GM19438 (cell line): Measurements from ENCODE around the gene CHI3L2.

Experiments
- ATAC-seq: cut with Tn5 transposase; IDR thresholded peaks from one replicate; pipeline ENCODE4 v1.9.1; 2021; ENCODE audit warnings: low read depth; ENCODE audit not compliant: unreplicated experiment

The CHI3L2 gene, protein sequence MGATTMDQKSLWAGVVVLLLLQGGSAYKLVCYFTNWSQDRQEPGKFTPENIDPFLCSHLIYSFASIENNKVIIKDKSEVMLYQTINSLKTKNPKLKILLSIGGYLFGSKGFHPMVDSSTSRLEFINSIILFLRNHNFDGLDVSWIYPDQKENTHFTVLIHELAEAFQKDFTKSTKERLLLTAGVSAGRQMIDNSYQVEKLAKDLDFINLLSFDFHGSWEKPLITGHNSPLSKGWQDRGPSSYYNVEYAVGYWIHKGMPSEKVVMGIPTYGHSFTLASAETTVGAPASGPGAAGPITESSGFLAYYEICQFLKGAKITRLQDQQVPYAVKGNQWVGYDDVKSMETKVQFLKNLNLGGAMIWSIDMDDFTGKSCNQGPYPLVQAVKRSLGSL

DNA sequence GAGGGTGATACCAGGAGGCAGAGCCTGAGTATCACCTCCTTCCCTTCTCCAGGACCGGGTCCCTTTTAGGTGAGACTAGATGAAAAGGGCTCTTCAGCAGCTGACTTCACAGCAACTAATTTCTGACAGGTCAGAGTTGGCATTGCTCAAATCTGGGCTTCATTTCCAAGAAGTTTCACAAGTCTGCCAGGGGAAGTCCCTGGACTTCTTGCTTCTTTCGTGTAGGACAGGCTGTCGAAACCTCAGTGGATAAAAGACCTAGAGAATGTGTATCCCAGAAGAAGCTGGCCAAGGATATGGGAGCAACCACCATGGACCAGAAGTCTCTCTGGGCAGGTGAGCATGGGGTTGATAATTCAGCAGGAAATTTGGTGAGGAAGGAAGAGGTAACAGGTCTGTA is at the start of gene CHI3L2:
Gene CHI3L2, plus strand, starts transcription at position 280 of the 400 bp plus-strand sequence. Its CDS starts 17 bp downstream, at position 297.
- no peak for ATAC-seq

DNA sequence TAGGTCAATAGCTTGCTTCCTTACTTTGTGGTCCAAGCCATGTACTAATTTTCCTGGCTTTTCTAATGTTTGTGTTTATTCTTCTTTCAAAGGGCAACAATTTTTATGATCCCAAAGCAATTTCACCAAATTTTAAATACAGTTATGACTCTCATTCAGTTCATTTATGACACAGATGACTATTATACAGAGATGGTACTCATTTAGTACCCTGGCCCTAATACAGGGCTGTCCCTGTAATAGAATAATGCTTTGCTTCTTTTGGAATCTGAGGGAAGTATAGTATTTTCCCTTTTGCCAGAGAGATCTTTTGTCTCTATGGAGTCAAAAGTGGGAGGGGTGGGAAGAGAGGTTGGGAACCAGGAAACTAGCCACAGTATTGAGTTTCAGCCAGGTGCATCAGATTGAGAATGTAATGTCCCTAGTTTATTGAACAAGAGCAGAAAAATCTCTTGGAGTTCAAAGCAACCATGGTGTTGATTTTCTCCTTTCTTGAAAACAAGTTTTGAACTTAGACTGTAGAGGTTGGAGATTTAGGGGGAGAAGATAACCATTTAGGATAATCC is 47.5 kb upstream of the CHI3L2 start:
- ATAC-seq = no peak

DNA sequence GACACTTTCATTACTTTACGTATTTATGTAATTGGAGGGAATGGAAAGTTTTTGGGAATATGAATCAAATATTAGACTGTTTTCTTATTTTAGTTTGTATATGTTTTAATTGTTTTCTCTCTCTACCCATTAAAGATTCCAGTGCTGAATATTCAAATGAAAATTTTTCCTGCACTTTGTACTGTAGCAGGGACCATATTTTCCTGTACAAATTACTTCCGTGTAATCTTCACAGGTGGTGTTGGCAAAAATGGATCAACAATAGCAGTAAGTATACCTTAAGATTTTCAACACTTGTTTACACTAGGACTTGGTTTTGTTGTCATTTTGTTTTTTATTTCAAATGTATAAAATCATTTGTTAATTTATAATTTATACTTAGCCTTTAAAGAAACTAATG is 45.5 kb upstream of the CHI3L2 start:
- ATAC-seq = no peak

DNA sequence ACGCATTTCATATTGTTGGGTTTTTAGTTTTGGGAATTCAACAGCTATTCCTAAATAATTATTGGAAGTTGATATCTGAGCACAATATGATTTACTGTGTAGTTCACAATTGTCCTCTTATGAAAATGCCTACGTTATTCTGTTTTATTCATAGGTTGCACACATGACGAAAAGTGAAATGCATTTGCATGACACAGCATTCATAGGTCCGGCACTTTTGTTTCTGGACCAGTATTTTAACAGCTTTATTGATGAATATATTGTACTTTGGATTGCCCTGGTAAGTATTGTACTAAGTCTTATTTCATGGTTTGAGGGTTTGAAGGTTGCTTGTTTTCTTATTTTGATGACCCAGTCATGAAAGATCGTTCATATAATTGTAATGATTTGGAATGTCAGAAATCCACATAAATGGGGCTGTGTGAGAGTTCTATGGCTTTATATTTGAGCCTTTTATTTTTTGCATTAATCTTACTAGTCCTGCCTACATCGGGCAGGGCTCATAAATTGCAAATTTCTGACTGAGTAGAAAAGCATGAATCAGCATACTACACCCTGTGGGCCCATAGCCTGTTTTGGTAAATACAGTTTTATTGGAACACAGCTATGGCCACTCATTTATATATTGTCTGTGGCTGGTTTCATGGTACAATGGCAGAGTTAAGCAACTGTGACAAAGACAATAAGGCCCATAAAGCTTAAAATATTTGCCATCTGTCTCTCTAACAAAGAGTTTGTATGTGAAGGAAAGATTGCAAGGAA is 44.0 kb upstream of the CHI3L2 start:
- ATAC-seq = no peak

DNA sequence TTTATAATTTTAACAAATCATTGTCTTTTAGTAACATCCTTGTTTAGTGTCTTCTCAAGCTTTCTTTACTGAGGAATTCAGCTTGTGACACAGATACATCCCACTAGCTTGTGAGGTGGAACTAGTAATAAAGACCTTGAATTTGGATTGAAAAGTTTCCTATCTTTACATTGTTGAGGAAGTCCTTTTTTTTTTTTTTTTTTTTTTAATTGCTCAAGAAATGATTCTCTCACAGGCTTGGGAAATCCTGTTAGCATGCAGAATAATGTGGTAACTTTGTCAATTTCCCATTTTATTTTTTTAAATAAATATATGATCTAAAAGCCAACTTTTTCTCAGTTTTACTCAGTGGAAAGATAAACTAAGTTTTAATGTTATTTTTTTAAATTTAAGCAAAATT is 42.9 kb upstream of the CHI3L2 start:
- no peak for ATAC-seq

DNA sequence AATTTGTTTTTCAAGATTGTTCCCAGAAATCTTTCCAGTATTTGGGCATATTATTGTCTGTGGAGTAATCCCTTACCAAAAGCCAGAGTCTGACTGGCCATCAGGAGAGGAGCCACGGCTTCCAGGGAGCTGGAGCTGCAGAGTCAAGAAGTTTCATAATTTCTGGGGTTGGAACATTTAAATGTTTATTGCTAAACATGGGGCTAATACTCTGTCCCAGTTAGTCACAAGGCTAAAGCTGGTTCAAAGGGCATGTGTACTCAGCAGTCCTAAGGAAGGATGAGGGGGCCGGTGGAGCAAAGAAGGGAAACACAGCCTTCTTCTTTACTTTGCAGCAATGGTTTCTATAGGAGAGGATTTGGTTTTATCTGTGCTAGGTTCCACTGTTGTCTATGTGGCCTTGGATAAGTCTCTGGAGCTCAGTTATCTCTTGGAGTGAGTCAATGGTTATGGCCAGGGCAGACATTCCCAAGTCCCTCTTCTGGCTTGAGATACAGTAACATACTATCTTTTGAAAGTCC is 36.5 kb upstream of the CHI3L2 start:
- no peak for ATAC-seq

DNA sequence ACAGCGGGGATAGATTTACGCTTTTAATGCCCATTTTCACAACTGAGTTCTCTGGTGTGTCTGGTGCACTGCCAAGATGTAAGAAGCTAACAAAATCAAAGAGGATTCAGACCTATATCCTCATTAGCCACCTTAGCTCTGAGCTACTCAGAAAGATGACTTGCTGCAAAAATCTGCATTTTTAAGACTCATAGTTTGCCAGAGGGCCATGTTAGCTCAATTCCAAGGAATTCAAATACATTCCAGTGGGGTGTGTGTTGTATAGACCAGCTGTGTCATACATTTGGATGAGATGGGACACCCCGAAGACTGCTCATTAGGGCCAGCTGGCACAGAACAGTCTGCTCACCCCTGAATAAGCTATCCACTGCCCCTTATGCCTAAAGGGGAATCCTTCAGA is 36.0 kb upstream of the CHI3L2 start:
- no peak for ATAC-seq

DNA sequence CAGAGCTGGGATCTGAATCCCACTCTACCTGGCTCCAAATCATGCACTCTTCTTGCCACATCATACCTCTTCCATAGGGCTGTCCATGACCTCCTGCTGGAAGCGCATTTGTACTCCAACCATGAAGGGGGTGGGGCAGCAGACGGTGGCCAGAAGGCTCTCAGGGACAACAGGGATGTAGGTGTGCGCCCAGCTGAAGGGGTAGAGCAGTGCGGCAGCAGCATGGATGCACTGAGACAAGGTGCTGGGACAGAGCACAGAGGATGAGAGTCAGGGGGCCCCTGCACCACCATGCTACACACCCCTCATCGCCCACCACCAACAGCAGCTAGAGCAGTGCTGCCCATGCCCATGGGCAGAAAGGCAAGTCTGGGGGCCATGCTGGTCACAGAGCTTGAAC is 35.4 kb upstream of the CHI3L2 start:
- ATAC-seq = no peak

DNA sequence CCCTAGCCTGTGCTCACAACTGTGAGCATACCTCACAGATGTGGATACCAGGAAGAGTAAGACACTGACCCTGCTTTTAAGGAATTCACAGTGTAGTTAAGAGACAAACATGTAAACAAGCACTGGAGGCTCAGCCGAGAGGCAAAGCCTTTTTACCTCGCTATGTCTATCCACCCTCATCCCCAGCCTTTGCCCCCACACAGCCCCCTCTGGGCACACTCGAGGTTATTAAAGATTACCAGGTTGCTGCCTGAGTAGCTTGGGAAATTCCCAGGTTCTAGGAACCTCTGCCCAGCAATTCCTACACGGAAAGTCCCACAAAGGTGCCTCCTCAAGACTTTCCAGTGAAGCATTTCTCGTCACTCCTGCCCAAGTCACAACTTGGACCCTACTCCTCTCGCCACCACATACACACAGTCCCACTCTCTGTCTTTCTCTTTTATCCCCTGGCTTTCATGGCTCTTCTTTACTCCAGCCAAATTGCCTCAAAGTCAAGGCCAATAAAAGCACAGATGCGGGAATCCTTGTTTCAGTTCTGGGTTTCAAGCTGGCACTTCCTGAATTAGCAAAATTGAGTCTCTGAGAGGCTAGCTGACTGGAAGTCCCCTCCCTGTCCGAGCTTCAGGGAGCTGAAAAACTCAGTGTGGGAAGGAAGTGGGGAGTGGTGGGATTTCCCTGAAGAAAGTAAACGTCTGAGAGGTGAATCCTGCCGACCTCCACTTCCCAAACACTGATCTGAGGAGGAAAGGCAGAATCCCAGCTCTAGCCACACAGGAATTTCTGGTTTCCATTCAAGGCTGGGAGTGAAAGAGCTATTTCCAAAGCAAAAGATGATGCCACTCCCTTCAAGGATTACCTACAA is 34.6 kb upstream of the CHI3L2 start:
- ATAC-seq = no peak

DNA sequence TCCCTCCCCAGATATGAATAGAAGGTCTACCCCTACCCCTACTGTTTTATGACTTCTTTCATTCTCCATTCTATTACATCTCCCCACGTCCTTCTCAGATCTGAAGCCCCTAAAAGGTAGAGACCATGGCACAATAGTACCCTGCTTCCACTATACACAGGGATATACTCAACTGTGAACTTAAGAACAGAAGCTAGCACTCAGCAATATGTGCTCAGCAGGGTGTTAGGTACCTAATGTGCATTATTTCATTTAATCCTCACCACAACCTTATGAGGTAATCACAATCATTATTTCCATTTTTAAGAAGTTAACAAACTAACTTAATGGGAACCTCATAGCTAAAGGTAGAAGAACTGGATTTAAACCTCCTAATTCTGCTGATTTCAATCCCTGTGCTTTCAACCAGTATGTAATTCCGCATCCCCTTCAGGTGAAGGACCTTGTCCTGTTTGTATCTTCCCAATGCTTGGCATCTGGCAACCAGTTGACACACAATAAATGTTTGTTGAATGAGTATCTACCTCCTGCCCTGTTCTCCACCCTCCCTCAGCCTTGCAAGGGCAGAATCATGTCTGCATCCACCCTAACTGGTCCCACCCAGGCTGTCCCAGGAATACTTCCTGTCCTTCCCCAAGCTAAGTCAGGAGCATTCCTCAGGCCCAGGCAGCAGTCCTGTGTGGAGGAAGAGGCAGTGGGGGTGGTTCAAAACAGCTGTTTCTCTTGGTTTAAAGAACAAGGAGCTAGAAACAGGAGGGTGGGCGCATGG is 33.6 kb upstream of the CHI3L2 start:
- no peak for ATAC-seq

DNA sequence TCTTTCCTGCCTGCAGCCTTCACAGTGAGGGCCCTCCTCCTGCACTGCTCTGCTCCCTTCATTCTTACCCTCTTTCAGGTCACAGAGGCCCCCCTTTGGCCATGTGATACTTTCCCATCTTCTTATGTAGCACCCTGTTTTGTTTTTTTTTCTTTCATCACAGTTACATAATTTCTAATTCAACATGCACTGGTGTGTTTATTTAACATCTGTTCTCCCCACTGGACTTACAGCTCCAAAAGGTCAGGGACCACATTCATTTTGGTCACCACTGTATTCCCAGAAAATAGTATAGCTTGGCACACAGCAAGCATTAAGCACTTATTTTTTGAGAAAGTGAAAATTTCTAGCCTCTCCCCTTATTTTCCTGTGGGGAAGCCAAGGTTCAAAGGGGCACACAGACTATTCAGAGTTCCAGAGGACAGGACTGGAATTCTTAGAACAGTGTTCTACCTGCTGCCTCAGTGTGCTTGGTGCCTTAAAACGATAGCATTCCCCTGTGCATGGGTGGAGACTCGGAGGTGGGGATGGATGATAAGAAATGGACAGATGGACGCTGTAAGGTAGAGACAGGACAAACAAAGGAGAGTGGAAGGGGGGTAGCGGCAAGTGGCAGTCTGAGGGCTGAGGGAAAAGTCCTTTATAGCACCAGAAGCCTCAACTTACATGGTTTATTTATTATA is 32.4 kb upstream of the CHI3L2 start:
- ATAC-seq = no peak

DNA sequence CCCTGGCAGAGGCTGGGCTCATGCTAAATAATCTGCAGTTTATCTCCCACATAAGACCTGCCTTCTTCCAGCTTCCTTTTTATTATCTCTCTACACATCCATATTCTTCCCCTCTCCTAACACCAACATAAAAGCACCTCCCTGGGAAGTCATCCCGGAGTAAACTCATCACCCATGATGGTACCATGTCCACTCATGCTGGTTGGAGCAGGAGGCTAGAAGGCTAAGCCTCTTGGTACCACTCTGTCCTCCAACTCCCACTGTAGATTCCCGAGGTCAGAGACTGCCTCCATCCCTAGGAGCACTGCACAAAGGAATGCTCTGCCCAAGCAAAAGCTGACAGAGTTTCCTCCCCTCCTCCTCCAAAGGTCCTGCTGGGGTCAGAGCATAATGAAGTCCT is 31.3 kb upstream of the CHI3L2 start:
- no peak for ATAC-seq

DNA sequence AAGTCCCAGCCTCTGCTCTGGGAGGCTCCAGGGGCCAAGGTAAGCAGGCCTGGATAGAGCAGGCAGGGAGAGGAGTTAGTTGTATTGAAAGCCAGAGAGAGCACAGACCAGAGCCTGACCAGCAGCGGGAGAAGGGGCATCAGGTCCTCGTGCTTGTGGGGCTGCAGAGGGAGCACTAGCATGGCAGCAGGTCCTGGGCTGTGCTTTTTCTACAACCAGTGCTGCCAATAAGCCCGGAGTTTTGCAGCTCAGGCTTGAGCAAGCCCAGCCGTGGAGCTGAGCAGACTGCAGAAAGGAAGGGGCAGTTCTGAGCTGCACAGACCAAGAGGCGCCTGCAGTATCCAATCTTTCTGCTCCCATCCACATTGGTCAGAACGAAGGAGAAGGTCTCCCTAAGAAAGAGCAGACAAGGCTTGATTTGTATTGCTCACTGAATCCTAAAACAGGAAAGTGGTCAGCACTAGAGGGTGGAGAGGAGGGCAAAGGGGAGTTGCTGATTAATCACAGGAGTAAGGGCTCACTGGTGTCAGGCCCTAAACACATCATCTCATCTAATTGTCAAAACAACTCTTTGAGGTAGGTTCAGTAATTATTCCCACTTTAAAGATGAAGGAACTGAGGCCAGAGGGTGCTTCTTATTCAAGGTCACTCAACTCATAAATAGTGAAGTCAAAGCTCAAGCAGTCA is 29.8 kb upstream of the CHI3L2 start:
- ATAC-seq = no peak

DNA sequence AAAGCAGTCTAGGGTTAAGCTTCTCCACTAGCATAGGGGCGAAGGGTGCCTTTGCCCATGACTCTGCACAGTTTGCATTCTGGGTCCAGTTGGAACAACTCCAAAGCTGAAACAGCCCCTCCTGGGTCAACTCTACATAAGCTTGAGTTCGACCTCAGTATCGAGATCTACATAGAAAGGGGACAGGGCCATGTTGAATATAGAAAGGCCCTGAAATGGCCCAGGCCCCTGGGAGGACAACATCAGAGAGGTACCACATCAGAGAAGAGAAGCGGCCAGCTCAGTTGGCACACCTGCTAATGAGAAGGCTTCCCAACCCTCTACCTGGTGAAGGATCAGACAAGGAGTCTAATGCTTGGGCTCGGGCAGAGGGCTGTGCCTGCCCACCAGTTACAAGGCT is 28.7 kb upstream of the CHI3L2 start:
- no peak for ATAC-seq

DNA sequence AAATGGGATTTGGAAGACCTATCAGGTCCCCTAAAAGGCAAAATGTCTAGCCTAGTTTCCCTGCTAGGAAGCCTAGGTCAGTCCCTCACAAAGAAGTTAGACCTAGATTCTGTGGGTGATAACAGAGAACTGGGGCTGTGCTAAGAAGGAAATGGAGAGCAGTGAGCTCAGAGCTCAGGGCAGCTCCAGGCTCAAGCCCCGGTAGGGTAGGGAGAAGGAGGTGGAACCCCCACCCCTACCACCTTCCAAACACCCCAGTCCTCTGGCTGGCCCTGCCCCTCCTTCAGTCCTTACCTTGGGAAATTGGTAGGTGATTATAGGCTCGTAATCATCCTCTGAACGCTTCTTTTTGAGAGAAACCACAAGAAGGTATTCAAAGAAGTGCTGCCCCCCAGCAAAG is 28.2 kb upstream of the CHI3L2 start:
- ATAC-seq = no peak

DNA sequence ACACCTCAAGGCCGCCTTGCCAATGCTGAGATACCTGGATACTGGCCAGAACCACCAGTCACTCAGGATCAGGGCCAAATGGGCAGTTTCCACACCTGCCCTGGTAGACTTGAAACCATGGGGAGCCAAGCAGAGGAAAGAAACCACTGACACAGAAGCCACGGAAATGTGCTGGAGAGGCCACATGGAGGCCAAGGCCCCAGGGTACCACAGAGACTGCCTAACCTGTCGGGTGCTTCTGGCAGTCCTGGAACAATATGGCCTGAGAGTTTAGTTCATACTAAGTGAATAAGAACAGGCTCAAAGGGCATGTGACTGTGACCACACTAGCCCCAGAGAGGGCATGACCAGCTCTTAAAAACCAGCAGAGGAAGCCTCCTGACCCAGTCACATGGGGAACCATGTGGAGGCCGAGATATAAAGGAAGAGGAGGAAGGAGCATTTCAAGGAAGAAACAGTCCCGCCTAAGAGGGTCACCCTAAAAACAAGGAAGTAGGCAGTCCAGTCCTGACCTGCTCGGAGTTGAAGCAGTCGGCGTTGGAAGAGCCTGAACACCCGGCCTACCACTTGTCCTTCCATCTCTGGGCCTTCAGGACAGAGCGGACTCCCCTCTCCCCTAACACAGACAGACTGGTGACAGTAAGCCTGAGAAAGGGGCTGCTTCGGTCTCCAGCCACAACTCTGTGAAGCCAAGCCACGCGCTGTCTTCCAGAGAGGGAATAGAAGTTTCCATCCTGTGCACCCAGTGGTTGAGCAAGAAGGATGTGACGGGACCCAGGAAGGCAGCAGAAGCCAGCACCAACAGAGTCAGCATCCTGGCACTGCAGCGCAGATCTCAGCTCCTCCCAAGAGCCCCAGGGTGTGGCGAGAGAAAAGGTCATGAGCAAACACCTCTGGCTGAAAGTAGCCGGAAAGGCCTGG is 27.4 kb upstream of the CHI3L2 start, which contains the start of gene DENND2D:
Gene DENND2D, minus strand, starts transcription at position 766 of the 921 bp plus-strand sequence. Its CDS starts 187 bp downstream, at position 579.
- no peak for ATAC-seq

DNA sequence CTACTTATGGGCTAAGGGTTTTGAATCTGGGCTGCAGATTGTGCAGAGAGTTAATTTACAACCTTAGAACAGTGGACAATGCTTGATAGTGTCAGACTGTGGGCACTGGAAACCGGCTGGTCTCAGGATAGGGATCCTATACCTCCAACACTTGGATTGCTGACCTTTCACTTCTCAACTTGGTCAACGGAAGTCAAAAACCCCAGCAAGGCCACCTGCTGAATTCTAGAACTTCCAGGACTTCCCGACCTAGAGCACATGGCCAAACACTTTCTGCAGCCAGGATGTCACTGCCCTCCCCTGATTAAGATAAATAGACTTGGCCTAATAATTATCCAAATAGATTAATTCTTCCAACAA is 26.7 kb upstream of the CHI3L2 start:
- ATAC-seq = no peak
